PFSK-1 (cell line): Measurements from ENCODE around the gene MIB1.

Experiments
- FOXP2 ChIP-seq: optimal IDR thresholded peaks from 2 replicates; pipeline ENCODE3; 2011; ENCODE audit warnings: borderline replicate concordance, control low read depth, inconsistent platforms; ENCODE audit not compliant: insufficient read depth; ENCODE audit errors: extremely low read length, extremely low read depth
- POLR2AphosphoS5 ChIP-seq: IDR thresholded peaks from 2 replicates; pipeline ENCODE4 v1.6.1; 2012; ENCODE audit warnings: low read depth, mild to moderate bottlenecking, control low read depth, low read length, moderate library complexity
- REST ChIP-seq, 2 experiments: IDR thresholded peaks; 2 replicates each; pipeline versions ENCODE4 v1.6.1 to v1.8.0; 2011 to 2012; ENCODE audit warnings: low read depth in 2 of 2, low read length in 2 of 2, control low read depth in 1 of 2, inconsistent platforms in 1 of 2, mild to moderate bottlenecking in 1 of 2, moderate library complexity in 1 of 2; ENCODE audit not compliant: insufficient read depth in 1 of 2
- SIN3A ChIP-seq: IDR thresholded peaks from 2 replicates; pipeline ENCODE4 v1.6.1; 2012; ENCODE audit warnings: mild to moderate bottlenecking, low read length, moderate library complexity, borderline replicate concordance; ENCODE audit not compliant: insufficient read depth
- TAF1 ChIP-seq: IDR thresholded peaks from 2 replicates; pipeline ENCODE4 v1.6.1; 2012; ENCODE audit warnings: low read length, control low read depth, borderline replicate concordance; ENCODE audit not compliant: insufficient read depth

Gene MIB1

GRCh38 chr18:21858544-21858943, 118.0 kb downstream of the MIB1 start:
- no peak for TF ChIP-seq REST (IDR thresholded peaks at IDR 0.05; ENCODE audit: insufficient read depth in 1 of 2, low read depth in 2 of 2, low read length in 2 of 2)
- TF ChIP-seq SIN3A: no peak
- no peak for TF ChIP-seq TAF1
- no peak for TF ChIP-seq POLR2AphosphoS5
- TF ChIP-seq FOXP2: no peak

DNA sequence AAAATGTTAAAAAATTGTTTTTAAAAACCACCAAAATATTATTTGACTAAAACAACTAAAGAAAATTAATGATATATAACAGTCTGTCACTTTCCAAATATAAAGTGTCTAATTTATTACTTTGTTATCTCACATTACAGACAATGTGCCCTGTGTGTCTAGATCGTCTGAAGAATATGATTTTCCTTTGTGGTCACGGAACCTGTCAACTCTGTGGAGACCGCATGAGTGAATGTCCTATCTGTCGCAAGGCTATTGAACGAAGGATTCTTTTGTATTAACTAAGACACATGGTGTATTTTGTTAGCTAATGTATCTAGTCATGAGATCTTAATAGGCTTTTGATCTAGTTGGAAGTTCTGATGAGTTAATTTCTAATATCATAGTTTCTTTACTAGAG, 123.8 kb downstream of the MIB1 start:
- TF ChIP-seq FOXP2 (no peak), SIN3A (no peak)

GRCh38 chr18:21865043-21865442, 124.5 kb downstream of the MIB1 start:
- no peak for TF ChIP-seq REST (IDR thresholded peaks at IDR 0.05; ENCODE audit: insufficient read depth in 1 of 2, low read depth in 2 of 2, low read length in 2 of 2)
- no peak for TF ChIP-seq SIN3A
- TF ChIP-seq TAF1: no peak
- no peak for TF ChIP-seq FOXP2

DNA sequence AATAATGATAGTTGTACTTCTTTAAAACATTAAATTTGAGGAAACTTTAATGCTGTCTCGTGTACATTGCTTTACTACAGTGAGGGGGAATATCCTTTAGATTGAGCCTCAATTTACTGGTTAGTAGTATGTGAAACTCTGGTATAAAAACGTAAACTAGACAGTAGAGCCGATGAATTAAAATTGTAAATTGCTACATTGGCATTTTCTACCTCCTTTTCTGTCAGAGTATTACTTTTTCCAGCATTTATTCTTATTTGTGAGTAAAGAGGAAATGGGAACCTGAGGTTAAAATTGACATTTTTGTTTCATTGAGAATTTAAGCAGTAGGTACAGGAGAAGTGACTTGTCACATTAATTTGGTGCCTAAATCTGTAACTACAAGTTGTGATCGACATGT, 128.2 kb downstream of the MIB1 start:
- TF ChIP-seq POLR2AphosphoS5 (no peak), REST (IDR thresholded peaks at IDR 0.05; ENCODE audit: insufficient read depth in 1 of 2, low read depth in 2 of 2, low read length in 2 of 2) (no peak), SIN3A (no peak), TAF1 (no peak), FOXP2 (no peak)

- TF ChIP-seq POLR2AphosphoS5 (no peak), FOXP2 (no peak), REST (IDR thresholded peaks at IDR 0.05; ENCODE audit: insufficient read depth in 1 of 2, low read depth in 2 of 2, low read length in 2 of 2) (no peak), SIN3A (no peak), TAF1 (no peak)
Observed at GRCh38 chr18:21889570-21889969, 149.0 kb downstream of the MIB1 start.

GRCh38 chr18:21894619-21895367, 154.2 kb downstream of the MIB1 start:
- no peak for TF ChIP-seq SIN3A
- no peak for TF ChIP-seq POLR2AphosphoS5
